CD4-positive, alpha-beta T cell treated with Interleukin-1 beta for 1 hour (primary cell): Measurements from ENCODE around the gene CS.
"Not testable (repeated sequence)": the region's sequence is repeated elsewhere in the genome, so short reads cannot be mapped to it uniquely, and the experiment has no call there.

ENCODE experiments used
- DNase-seq, 2 donors: peaks; one replicate each; pipeline ENCODE4 v3.0.0-alpha.2; 2020 to 2022

The CS gene

DNA sequence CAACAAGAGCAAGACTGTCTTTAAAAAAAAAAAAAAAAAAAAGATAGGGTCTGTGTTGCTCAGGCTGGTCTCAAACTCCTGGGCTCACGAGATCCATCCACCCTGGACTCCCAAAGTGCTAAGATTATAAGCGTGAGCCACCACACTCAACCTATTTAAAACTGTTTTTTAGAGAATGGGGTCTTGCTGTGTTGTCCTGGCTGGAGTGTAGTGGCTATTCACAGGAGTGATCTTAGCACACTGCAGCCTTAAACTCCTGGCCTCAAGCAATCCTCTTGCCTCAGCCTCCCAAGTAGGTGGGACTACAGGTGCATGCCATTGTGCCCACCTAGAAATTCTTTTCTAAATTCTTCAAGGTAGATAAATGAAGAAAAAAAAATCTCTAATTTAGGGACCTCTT is 25.8 kb downstream of the CS start:
- no peak for DNase-seq

DNA sequence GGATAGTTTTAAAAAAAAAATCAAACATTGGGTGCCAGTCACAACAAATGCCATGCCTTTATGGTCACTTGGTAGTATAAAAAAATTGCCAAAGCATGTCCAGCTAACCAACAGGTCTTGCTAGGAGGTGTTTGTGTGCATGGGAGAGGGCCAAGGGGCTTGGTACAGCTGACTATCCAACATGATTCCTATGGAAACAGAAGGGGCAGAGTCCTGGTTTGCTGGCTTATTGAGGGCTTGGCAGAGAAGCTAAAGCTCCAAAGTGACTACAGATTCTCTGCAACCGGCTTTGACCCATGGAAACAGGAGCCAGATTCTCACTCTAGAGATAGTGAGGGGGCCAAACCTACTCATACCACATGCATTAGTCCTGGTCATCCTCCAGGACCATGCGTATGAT is 27.7 kb downstream of the CS start:
- not testable (repeated sequence) for DNase-seq

DNA sequence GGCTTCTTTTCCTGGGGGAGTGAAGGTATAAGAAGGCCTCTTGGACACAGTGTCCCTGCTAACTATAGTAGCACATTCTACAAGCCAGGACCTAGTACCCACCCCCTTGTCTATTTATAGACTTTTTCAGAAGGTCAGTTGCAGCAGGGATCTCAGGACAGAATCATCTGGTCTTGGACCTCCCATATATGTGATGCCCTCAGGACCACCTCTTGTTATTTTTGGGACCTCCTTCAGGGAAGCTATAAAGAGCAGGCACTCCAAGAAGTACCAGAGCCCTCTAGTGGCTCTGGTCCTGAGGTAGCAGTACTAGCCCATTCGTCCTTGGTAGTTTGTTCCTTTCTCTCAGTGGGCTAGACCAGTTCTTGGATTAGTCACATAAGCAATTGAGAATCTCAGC is 29.1 kb downstream of the CS start:
- no peak for DNase-seq

DNA sequence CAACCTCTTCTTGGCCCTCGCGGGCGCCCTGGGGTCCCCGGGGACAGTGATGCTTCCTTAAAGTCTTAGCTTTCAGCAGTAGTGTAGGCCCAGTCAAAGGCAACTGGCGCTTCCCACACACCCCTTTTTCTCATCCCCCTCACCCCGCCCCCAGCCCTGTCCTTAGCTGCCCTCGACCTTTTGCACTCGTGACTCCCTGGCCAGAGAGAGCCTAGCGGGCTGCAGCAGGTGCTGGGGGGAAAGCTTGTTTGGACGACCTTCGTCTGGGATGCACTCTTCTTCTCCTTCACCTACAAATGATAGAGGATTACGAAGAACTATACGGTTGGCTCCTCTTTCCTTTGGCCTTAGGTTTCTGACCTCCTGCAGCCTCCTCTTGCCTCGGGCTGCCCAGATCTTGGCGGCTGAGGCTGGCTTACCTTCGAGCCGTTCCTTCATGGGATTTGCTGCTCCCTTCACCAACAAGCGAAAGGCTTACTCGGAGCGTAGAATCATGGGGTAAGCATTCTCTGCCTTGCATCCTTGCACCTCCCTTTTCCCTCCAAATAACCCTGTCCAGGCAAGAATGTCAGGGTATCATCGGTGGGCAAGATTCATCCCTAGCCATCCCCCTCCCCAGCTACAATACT is 32.6 kb downstream of the CS start:
- DNase-seq = no peak

DNA sequence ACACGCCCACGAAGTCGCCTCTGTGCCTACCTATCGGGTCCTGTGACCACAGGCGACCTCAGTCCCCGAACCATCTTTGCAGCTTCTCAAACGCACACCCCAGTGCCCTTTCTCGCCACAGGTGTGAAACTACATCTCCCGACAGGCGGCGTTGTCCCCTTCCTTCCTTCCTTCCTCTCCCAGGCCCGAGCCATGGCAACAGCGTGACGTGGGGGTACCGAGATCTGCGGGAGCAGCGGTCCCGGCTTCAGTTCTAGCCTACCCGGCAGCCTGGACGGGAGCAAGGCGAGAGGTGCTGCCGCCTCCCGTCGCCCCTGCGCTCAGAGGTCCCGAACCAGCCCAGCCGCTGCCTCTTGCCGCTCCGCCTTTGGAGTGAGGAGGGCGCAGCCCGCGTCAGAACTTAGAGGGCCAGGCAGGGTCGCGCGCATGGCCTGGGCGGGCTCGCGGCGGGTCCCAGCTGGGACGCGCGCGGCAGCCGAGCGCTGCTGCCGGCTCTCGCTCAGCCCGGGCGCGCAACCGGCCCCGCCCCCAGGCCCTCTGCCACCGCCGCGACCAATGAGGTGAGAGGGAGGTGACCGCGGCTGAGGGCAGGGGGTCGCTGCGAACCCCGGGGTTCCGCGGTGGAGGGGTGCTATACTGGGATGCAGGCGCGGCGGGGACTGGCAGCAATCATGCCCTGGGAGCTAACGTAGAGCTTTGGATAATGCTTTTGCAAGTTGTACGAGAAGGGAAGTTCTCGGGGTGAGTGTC is 33.3 kb downstream of the CS start, which contains the start of gene COQ10A:
Gene COQ10A, plus strand, starts transcription at position 250 of the 750 bp plus-strand sequence. Its CDS starts 177 bp downstream, at position 427.
- DNase-seq = peak; percentile 89 to 91

DNA sequence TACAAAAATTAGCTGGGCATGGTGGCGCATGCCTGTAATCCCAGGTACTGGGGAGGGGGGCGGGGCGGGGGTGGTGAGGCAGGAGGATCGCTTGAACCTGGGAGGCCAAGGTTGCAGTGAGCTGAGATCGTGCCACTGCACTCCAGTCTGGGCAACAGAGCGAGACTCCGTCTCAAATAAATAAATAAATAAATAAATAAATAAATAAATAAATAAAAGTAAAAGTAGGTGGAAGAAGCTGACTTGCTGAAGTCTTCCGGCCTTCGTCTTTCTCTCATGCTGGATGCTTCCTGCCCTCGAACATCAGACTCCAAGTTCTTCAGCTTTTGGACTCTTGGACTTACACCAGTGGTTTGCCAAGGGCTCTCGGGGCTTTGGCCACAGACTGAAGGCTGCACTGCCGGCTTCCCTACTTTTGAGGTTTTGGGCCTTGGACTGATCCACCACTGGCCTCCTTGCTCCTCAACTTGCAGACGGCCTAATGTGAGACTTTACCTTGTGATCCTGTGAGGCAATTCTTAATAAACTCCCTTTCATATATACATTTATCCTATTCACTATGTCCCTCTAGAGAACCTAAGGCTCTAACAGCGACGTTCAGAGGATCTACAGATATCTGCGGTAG is 34.0 kb downstream of the CS start:
- not testable (repeated sequence) for DNase-seq

DNA sequence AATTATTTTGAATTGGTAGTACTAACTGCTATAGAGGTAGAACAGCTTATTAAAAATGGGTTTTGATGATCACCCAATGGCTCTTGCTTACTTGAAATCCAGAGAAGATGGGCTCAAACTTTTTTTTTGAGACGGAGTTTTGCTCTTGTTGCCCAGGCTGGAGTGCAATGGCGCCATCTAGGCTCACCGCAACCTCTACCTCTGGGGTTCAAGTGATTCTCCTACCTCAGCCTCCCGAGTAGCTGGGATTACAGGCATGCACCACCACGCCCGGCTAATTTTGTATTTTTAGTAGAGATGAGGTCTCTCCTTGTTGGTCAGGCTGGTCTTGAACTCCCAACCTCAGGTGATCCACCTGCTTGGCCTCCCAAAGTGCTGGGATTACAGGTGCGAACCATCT is 37.2 kb downstream of the CS start:
- DNase-seq = not testable (repeated sequence)

DNA sequence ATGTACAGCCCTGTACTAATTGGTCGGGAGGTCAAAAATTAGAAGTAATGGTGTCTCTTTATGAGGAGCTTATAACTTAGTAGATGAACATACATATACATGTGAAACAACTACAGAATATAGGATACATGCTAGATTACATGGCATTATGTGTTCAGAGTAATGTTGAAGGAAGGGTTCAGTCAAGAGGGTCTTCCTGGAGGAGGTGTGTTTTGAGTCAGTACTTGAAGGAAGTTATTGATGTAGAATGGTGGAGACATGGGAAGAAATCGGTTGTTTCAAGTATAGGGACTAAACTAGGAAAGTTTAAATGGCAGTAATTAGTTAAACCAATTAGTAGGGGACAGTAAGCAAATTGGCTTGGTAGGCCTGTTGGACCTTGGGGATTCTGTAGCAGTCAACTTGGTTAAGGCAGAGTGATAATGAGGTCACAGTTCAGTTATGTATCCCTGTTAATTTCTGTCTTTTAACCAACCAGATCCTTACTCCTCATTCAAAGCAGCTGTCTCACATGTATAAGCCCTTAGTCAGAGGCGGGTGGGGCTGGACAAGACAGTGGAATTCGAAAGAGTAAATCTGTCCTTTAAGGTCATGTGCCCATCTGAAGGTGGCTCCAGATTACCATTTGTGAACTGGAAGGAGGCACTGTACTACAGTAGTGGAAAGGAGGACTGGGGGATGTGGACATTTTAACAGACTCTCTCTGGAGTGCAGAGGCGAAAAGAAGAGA is 38.5 kb downstream of the CS start:
- DNase-seq = no peak

DNA sequence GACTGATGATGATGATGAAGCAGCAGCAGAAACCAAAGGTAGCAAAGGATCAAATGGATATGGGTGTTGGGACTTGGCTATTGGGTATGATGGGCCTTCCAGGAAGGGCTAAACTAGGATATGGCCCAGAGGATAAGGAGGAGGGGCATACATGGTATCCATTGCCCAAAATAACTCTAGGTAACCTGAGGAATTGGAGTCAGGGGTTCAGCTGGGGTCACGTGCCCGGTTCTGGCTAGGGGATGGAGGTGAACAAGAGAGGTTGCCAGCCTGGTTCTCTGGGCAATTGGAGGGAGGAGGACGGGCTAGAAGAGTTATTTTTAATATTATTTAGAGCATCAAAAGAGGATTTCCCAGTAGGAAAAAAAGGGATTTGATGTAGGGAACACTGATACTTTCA is 39.2 kb downstream of the CS start:
- DNase-seq = no peak

DNA sequence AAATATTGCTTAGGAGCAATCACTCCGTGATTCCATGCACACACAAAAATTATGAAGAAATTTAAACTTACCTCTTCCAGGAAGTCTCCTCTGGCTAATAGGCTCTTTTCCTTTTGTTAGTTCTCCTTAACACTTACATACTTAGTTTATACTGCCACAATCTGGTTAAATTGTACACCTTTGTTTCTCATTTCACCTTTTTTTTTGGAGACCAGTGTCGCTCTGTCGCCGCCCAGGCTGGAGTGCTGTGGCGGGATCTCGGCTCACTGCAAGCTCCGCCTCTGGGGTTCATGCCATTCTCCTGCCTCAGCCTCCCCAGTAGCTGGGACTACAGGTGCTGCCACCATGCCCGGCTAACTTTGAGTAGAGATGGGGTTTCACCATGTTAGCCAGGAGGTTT is 39.8 kb downstream of the CS start:
- DNase-seq = no peak

DNA sequence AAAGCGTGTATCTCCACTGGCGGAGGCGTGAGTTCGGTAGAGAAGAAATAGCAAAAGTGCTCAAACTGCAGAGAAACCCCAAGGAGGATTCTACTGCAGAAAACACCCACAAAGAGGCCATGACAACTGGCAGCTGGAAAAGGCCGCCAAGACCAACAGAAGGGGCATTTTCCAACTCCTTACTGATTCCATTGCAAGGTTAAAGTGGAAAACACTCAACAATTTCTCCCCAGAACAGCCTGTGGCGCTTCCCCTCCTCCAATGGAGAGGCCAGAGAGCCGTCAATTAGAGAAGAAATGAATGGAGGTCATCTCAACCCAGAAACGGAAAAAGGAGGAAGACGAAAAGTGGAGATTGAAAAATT is 41.3 kb downstream of the CS start:
- DNase-seq = no peak

DNA sequence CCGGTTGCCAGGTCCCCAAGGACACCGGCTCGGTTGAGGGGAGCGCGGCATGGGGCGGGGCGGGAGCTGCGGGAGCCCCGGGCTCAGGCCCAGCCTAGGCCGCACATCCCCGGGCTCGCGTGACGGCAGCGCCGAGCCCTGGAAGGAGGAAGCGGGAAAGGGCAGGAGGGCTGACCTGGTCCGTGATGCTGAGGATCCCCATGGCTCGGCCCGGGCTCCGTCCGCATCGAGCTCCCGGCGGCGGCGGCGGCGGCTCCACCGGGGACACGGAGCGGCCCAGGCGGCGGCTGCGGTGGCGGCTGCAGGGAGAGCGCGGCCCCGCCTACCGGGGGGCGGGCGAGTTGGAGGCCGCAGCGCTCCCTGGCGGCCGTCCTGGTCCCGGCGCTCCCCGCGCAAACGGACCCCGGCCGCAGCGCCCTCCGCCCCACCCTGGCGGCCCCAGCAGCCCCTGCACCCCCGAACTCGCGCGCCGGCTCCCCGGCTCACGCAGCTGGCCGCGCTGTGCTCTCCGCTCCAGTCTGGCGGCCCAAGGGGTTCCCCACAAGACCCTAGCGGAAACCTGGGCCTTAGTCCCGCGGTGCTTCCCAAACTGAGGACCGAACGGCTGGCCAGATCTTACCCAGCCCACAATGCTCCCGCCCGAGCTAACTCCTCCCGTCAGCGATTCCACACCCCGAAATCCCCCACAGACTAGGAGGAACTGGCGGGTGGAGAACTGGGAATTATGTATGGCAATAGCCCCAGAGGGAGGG is 41.9 kb downstream of the CS start, which contains the start of gene ANKRD52:
Gene ANKRD52, minus strand, starts transcription at position 317 of the 752 bp plus-strand sequence. Its CDS starts 115 bp downstream, at position 202.
- DNase-seq = peak; percentile 79 to 82

DNA sequence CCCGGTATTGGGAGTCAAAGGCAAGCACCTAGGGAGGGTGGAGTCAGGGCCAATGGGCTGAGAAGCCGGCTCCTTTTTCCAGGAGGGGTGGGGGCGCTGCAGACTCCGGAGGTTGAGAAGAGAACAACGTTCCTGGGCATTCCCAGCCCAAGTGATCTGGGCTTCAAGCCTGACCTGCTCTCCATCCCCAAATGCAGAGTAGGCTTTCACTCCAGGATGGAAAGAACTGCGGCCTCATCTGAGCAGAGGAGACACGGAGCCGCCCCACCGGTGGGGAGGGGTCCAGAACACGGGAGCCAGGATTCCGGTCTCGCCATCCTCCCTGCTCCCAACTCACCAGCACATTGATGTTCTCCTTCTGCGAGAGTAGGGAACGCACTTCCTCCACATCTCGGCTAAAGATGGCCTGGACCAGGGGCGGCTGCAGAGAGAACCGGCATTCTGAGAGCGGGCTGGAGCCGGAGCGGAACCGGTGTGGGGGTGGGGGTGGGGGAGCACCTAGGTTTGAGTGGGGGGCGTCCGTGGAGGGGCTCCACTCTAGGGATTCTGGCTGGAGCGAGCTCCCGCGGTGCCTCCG is 42.6 kb downstream of the CS start:
- DNase-seq = no peak

DNA sequence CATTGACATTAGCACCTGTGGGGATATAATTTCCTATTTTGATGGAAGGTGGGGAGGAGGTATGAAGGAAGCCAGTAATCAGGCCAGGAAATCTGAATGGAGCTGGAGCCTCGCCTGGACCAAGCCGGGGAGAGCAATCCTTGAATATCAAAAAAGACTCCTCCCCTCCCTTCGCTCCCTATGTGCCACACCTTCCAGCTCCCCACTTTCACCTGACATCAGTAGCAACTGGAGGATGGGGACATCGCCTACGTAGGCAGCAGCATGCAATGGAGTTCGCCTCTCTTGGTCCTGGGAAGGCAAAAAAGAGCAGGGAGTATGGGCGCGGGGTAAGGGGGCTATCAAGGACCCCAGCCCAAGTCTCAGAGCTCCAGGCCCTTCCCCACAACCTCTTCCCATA is 43.1 kb downstream of the CS start:
- DNase-seq = no peak

DNA sequence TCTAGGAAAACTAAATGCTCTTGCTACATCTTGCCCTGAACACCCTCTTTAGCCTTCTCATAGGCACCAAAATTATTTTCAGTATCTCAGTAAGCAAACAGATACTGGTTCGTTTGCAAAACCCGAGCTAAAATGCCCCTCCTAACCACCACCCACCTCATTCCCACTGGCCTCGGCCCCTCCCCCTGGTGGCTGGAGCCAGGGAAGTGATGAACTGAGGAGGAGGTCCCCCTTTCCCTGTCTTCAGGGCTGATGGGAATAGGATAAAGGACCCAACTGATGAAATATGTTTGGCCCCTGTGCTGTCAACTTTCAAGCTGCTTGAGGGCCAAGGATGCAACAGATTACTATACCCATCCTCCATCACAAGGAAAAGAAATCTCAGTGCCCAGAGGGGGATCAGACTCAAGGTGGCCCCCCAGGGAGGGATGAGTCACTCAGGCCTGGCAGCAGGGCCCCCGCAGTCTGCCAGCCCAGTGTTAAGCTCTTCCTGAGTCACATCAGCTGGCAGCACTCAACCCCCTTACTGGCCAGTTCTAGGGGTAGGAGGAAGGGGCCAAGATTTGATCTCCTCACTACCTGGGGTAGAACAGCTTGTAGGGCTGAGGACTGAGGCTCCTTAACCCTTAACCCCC is 43.7 kb downstream of the CS start:
- no peak for DNase-seq

DNA sequence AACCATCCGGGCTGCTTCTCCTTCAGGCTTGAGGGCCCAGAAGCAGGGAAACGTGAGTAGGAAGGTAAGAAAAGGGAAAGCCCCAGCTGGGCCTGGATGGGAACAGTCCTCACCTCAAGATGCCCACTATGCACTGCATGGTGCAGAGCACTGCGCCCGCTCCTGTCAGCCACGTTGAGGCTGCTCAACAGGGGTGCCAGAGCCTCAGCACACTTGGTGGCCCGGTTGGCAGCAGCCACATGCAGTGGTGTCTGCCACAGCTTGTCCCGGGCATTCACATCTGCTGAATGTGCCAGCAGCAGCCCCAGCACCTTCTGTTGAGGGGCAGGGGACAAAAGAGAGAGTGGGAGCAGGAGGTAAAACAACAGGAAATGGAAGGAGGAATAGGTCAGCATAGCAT is 44.5 kb downstream of the CS start:
- DNase-seq = no peak

DNA sequence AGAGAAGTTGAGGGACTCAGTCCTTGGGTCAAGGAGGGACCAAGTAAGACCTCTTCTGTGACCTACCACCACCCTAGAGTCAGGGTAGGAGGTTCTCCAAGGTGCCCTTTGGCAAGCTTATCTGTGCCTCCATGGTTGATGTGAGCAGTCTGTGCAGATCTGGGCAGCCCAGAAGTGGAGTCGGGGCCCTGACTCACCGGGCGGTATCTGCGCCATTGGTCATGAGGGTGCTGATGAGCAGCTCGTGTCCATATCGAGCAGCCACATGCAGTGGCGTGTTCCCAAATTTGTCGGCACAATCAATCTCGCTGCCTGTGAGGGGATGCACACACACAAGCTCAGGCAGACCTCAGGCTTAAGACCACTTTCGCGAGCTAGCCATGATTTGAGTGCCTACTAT is 47.0 kb downstream of the CS start:
- DNase-seq = no peak

DNA sequence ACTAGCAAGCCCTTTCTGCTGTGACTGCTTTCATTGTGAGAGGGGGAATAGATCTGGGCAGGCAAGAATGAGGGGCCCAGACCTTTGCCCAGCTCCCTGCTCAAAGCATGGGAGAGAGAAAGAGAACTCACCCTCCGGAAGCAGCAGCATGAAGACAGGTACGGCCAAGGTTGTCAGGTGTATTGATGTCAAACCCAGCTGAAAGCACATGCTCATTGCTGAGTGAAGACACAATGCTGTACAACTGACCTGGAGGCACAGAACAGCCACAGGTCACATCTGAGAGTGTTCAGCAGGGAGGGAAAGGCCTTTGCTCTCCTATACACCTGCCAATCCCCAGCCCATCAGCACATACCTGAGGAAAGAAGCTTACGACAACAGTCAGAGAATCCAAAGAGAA is 47.5 kb downstream of the CS start:
- DNase-seq = no peak

DNA sequence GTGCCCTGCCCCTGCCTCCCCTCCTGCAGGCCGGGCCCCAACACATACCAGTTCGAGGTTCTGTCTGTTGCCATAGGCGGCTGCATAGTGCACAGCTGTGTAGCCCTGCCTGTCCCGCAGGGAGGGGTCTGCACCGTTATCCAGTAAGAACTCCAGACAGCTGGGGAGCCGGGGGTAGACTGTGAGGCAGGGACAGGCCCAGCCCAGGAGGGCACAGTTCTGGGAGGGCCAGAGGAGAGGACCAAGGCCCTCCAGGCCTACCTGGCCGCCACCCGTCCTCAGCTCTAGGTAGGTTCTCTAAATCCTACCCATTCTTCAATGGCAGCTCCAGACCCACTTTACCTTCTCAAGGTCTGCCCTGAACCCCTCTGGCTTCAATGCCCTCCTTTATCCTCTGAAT is 51.4 kb downstream of the CS start:
- no peak for DNase-seq

DNA sequence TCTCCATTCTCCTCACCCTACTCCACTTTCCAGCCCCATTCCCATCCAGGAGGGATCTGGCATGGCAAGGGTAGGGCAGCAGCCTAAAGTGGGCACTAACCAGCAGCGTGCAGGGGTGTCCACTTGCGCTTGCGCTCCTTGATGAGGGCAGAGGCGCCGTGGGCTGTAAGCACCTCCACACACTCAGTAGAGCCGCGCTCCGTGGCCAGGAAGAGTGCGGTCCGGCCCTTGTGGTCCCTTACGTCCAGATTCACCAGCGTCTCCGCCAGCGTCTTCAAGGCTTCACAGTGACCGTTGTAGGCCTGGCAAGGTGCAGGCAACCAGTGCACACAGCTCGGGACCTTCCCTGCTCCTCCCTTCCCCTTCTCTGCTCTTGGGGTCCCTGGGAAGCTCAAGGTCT is 52.2 kb downstream of the CS start:
- no peak for DNase-seq

DNA sequence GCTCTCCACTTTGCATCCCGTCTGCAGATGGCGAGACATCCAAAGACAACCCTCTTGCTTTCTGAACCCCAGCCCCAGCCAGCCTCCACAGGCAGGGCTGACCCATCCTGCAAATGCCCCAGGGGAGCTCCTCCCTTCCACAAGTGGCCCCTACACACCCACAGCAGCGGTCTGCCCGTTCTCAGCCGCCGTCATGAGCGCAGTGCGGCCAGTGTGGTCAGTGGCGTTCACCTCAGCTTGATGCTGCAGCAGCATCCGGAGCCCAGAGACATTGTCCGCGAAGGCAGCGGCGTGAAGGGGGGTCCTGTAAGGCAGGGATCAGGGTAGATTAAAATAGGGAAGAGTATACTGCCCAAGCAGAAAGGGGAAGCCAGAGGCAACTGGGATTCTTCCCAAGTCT is 55.6 kb downstream of the CS start:
- DNase-seq = no peak

DNA sequence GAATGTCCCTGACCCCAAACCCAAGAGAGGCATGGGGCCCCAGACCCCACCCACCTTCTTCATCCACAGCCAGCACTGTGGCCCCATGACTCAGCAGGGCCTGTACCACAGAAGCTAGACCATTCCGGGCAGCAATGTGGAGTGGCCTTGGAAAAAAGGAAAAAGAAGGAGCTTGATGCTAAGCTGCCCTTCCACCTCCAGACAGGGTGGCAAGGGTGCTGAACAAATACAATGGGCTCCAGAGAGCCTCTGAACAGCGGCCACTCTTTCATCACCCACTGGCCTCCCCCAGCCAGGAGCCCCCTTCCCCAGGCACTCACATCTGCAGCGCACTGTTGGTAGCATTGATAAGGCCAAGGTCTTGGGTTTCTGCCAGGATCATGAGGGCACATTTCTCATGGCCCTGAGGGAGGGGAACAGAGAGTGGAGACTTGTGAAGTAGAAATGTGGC is 56.4 kb downstream of the CS start:
- DNase-seq = no peak
